ENCODE results near the gene ALG14. TPM values are rescaled to one million over a fixed set of nuclear protein-coding genes. Genes with fewer than 3 reads are reported as not detected.

Gene ALG14
- total and polyA plus RNA-seq, 10 of the 15 experiments (the other 5 are each of a cell fraction or from before 2014, with no cell fraction given): 2.6 to 19.2 (median 7.5) TPM

- TF ChIP-seq CHD4 (IDR thresholded peaks at IDR 0.05) (no peak), LARP7 (IDR thresholded peaks at IDR 0.05) (no peak), ZBTB4 (CRISPR knock-in tag; IDR thresholded peaks at IDR 0.05) (no peak), HDAC6 (IDR thresholded peaks at IDR 0.05; ENCODE audit: unreplicated experiment) (no peak), ZNF687 (IDR thresholded peaks at IDR 0.05) (no peak), NFYA (IDR thresholded peaks at IDR 0.05; ENCODE audit: borderline replicate concordance, low read depth, low read length) (no peak), TCF7 (IDR thresholded peaks at IDR 0.05; ENCODE audit: borderline replicate concordance) (no peak), EP300 (IDR thresholded peaks at IDR 0.05; ENCODE audit: borderline replicate concordance in 1 of 2, control insufficient read depth in 1 of 2, low read depth in 2 of 2, low read length in 2 of 2) (no peak), MYC (IDR thresholded peaks at IDR 0.05; ENCODE audit: insufficient read depth, insufficient read length, insufficient replicate concordance, low read length, severe bottlenecking) (no peak), SP1 (IDR thresholded peaks at IDR 0.05; ENCODE audit: low read depth, low read length) (no peak), NFIC (IDR thresholded peaks at IDR 0.05; ENCODE audit: low read depth, low read length) (no peak), IRF5 (IDR thresholded peaks at IDR 0.05; ENCODE audit: borderline replicate concordance) (no peak), SIN3A (IDR thresholded peaks at IDR 0.05; ENCODE audit: low read depth, low read length) (no peak), MTA3 (IDR thresholded peaks at IDR 0.05; ENCODE audit: borderline replicate concordance, low read length) (no peak), NFYB (IDR thresholded peaks at IDR 0.05; ENCODE audit: insufficient read depth, low read depth, low read length) (no peak), SMAD1 (IDR thresholded peaks at IDR 0.05; ENCODE audit: low read depth, partially characterized antibody) (no peak)
- ChIA-PET SMC1A (ENCODE audit: uncharacterized antibody, unreplicated experiment) (no interaction called here), RAD21 (ENCODE audit: unreplicated experiment) (no interaction called here), CTCF (interaction anchor here (0.8 to 1.4 kb wide), 5 partner anchors 10 to 31 kb away, joined by 3 to 7 read pairs (median 3); no protein-coding TSS in a partner anchor), POLR2A (no interaction called here)
- FAIRE-seq (peak; percentile 54), ATAC-seq (no peak), DNase-seq (ENCODE audit: low read depth, low spot score) (no peak)
- Histone ChIP-seq H3K9me3 (replicated peaks; ENCODE audit: control insufficient read depth, insufficient read depth, low read length) (no peaks in the 10 kb centered on the region), H3K9ac (ENCODE audit: control insufficient read depth, insufficient read depth, low read length) (no peak overlapping the region), H2AFZ (ENCODE audit: control insufficient read depth, low read depth, low read length) (no peak overlapping the region), H3K27ac (ENCODE audit: control insufficient read depth, insufficient read depth) (no peak overlapping the region), H3K36me3 (ENCODE audit: control insufficient read depth in 2 of 2, insufficient read depth in 2 of 2, low read length in 1 of 2) (no peaks in the 10 kb centered on the region), H3K4me3 (no peak overlapping the region), H3K4me1 (ENCODE audit: control insufficient read depth, insufficient read depth, low read length) (no peaks in the 10 kb centered on the region), H3K4me2 (ENCODE audit: control insufficient read depth, insufficient read depth) (no peak overlapping the region), H4K20me1 (ENCODE audit: control insufficient read depth, insufficient read depth) (no peaks in the 10 kb centered on the region), H3K79me2 (ENCODE audit: control insufficient read depth, insufficient read depth, low read length) (no peaks in the 10 kb centered on the region), H3K27me3 (replicated peaks in 1 of 2; ENCODE audit: control insufficient read depth in 2 of 2, insufficient read depth in 2 of 2, low read length in 1 of 2) (peaks cover 3 to 6% of the 10 kb centered on the region in 2 experiments)
- in situ Hi-C loops (cut with MboI) (no loop called here), intact Hi-C loops (cut with micrococcal nuclease; ENCODE audit: unreplicated experiment) (no loop called here)
- BruUV-seq (replicated peaks): no TSS peak
- 86% methylated on average over 3 of the region's 3 CpGs for WGBS (ENCODE audit: insufficient coverage, insufficient replicate concordance, low lambda C conversion rate, missing lambda C conversion rate)
These were observed 43.0 kb upstream of the ALG14 start for GRCh38 chr1:95115708-95116137.
